ENCODE data around the gene RHEB. TPM values are rescaled to one million over a fixed set of nuclear protein-coding genes. Genes with fewer than 3 reads are reported as not detected.

RHEB gene
- polyA plus RNA-seq, 1 of the 3 experiments (the other 2 are of a cell fraction) = 87.3 TPM

GRCh38 chr7:151518105-151518946 lies 1.4 kb downstream of the RHEB start:
- H2AFZ ChIP-seq (ENCODE audit: low read depth) = no peak overlapping the region
- peaks cover 60% of the 10 kb centered on the region for H3K79me2 ChIP-seq (ENCODE audit: insufficient read depth)
- peak overlapping the region; percentile 88 for H3K9ac ChIP-seq
- WGBS (ENCODE audit: low lambda C conversion rate) = 2% methylated on average over 36 of the region's 36 CpGs
- POLR2A ChIA-PET = interaction anchor here (0.7 to 2.7 kb wide), 2 partner anchors 20 to 642 kb away, joined by 3 to 9 read pairs; no protein-coding TSS in a partner anchor
- no peaks in the 10 kb centered on the region for H3F3A ChIP-seq (replicated peaks; ENCODE audit: insufficient read depth)
- peak overlapping the region; percentile 89 for H3K4me2 ChIP-seq
- H3K36me3 ChIP-seq (replicated peaks in 1 of 2; ENCODE audit: control insufficient read depth in 1 of 2, insufficient read depth in 2 of 2, low read length in 1 of 2) = no peaks in the 10 kb centered on the region
- H4K20me1 ChIP-seq (ENCODE audit: insufficient read depth) = peaks cover 56% of the 10 kb centered on the region
- H3K4me3 ChIP-seq (ENCODE audit: low read depth in 2 of 2, low read length in 1 of 2) = peak overlapping the region; percentile 77 to 81
- peak overlapping the region; percentile 84 to 91 for H3K27ac ChIP-seq (ENCODE audit: low read depth in 2 of 2, low read length in 1 of 2)
- peaks cover 6 to 19% of the 10 kb centered on the region in 2 experiments; a peak in 2 of 4 replicates for H3K4me1 ChIP-seq (ENCODE audit: control insufficient read depth in 1 of 2, insufficient read depth in 2 of 2, low read depth in 1 of 2, low read length in 1 of 2)
- no peaks in the 10 kb centered on the region for H3K9me2 ChIP-seq
- CTCF ChIA-PET = interaction anchor here (1.0 to 3.2 kb wide), 8 partner anchors 8 to 241 kb away, joined by 3 to 18 read pairs (median 4); no protein-coding TSS in a partner anchor
- no peaks in the 10 kb centered on the region for H3K9me3 ChIP-seq
- peak; percentile 50 for DNase-seq
- TF ChIP-seq TCF12 (IDR thresholded peaks at IDR 0.05) (no peak), FOSL2 (IDR thresholded peaks at IDR 0.05; ENCODE audit: borderline replicate concordance, low read depth) (0 out of 2 replicates have a peak, but pooled peaks have one; percentile 1), GATA2 (CRISPR knock-in tag; IDR thresholded peaks at IDR 0.05) (peak; percentile 13; the same call in 1 of the 2 replicates), SIN3A (IDR thresholded peaks at IDR 0.05; ENCODE audit: borderline replicate concordance, low read depth, low read length) (peak; percentile 75; the same call in 1 of the 2 replicates), SMC3 (IDR thresholded peaks at IDR 0.05; ENCODE audit: low read depth, low read length) (no peak), MAX (IDR thresholded peaks at IDR 0.05; ENCODE audit: low read depth) (peak; percentile 69), USF2 (IDR thresholded peaks at IDR 0.05; ENCODE audit: borderline replicate concordance, low read depth, low read length) (no peak), TAF1 (IDR thresholded peaks at IDR 0.05; ENCODE audit: borderline replicate concordance, low read depth, low read length) (peak; percentile 8; the same call in 1 of the 2 replicates), CTCF (IDR thresholded peaks at IDR 0.05) (0 out of 2 replicates have a peak, but pooled peaks have one; percentile 8), EZH2phosphoT487 (IDR thresholded peaks at IDR 0.05; ENCODE audit: borderline replicate concordance, low read depth) (no peak)
- H3K27me3 ChIP-seq (ENCODE audit: insufficient read depth) = no peaks in the 10 kb centered on the region

- Histone ChIP-seq H3F3A (replicated peaks; ENCODE audit: insufficient read depth) (no peaks in the 10 kb centered on the region), H3K9me3 (no peaks in the 10 kb centered on the region), H2AFZ (ENCODE audit: low read depth) (no peak overlapping the region), H3K27ac (ENCODE audit: low read depth in 2 of 2, low read length in 1 of 2) (peak overlapping the region; percentile 4 to 91; a peak in 2 of 4 replicates), H3K9me2 (no peaks in the 10 kb centered on the region), H4K20me1 (ENCODE audit: insufficient read depth) (peaks cover 63% of the 10 kb centered on the region), H3K79me2 (ENCODE audit: insufficient read depth) (peaks cover 67% of the 10 kb centered on the region), H3K4me1 (ENCODE audit: control insufficient read depth in 1 of 2, insufficient read depth in 2 of 2, low read depth in 1 of 2, low read length in 1 of 2) (peaks cover 6 to 19% of the 10 kb centered on the region in 2 experiments; a peak in 2 of 4 replicates), H3K4me3 (ENCODE audit: low read depth in 2 of 2, low read length in 1 of 2) (peak overlapping the region; percentile 77 to 81), H3K9ac (peak overlapping the region; percentile 88), H3K4me2 (peak overlapping the region; percentile 89), H3K36me3 (replicated peaks in 1 of 2; ENCODE audit: control insufficient read depth in 1 of 2, insufficient read depth in 2 of 2, low read length in 1 of 2) (no peaks in the 10 kb centered on the region), H3K27me3 (ENCODE audit: insufficient read depth) (no peaks in the 10 kb centered on the region)
- POLR2A ChIA-PET = interaction anchor here (0.7 kb wide), 1 partner anchor 642 kb away, joined by 3 read pairs; no protein-coding TSS in a partner anchor
- CTCF ChIA-PET = interaction anchor here (1.2 to 3.2 kb wide), 6 partner anchors 9 to 242 kb away, joined by 3 to 18 read pairs (median 4); no protein-coding TSS in a partner anchor
- DNase-seq = no peak
- TF ChIP-seq TEAD4 (IDR thresholded peaks at IDR 0.05; ENCODE audit: borderline replicate concordance, insufficient read depth) (no peak), USF1 (IDR thresholded peaks at IDR 0.05; ENCODE audit: borderline replicate concordance, low read depth) (no peak), FOSL2 (IDR thresholded peaks at IDR 0.05; ENCODE audit: borderline replicate concordance, low read depth) (0 out of 2 replicates have a peak, but pooled peaks have one; percentile 2), TAF1 (IDR thresholded peaks at IDR 0.05; ENCODE audit: borderline replicate concordance, low read depth, low read length) (no peak), GATA2 (CRISPR knock-in tag; IDR thresholded peaks at IDR 0.05) (no peak), MXI1 (IDR thresholded peaks at IDR 0.05; ENCODE audit: low read depth, low read length) (no peak), FOXM1 (IDR thresholded peaks at IDR 0.05; ENCODE audit: low read depth) (no peak), MEF2A (IDR thresholded peaks at IDR 0.05; ENCODE audit: borderline replicate concordance, low read depth) (no peak), USF2 (IDR thresholded peaks at IDR 0.05; ENCODE audit: borderline replicate concordance, low read depth, low read length) (0 out of 2 replicates have a peak, but pooled peaks have one; percentile 11)
- WGBS (ENCODE audit: low lambda C conversion rate) = 57% methylated on average over 7 of the region's 7 CpGs
Measured at GRCh38 chr7:151517601-151518104, 2.0 kb downstream of the RHEB start.
